AG09309 (cell line): ENCODE results near the gene GAPDH.
"Not testable (repeated sequence)": the region's sequence is repeated elsewhere in the genome, so short reads cannot be mapped to it uniquely, and the experiment has no call there.

ENCODE experiments used
- DNase-seq: peaks from one replicate; pipeline ENCODE4 v3.0.0-alpha.2; 2010; ENCODE audit warnings: low read depth
- H3K4me3 ChIP-seq: 2 replicates; pipeline ENCODE4 v1.5.1; 2011; ENCODE audit warnings: mild to moderate bottlenecking, low read depth, low read length, moderate library complexity; ENCODE audit not compliant: control insufficient read depth
- CTCF ChIP-seq: IDR thresholded peaks from 2 replicates; pipeline ENCODE4 v1.5.1; 2011; ENCODE audit warnings: mild to moderate bottlenecking, low read depth, low read length, inconsistent platforms; ENCODE audit not compliant: insufficient read depth, control insufficient read depth; ENCODE audit errors: missing control alignments

Gene GAPDH

GRCh38 chr12:6574576-6575295, 40.4 kb downstream of the GAPDH start:
- no peak for TF ChIP-seq CTCF
- no peak for DNase-seq
- H3K4me3 ChIP-seq = no peak overlapping the region

GRCh38 chr12:6575648-6576047, 41.3 kb downstream of the GAPDH start:
- no peak for TF ChIP-seq CTCF
- DNase-seq = no peak
- H3K4me3 ChIP-seq = no peak overlapping the region

GRCh38 chr12:6582196-6582595, 47.9 kb downstream of the GAPDH start:
- DNase-seq = no peak
- no peak overlapping the region for H3K4me3 ChIP-seq
- peak; percentile 20 for TF ChIP-seq CTCF

- no peak overlapping the region for H3K4me3 ChIP-seq
- DNase-seq = no peak
- TF ChIP-seq CTCF = no peak
Measured at GRCh38 chr12:6582959-6583358, 48.6 kb downstream of the GAPDH start.

- DNase-seq = no peak
- no peak overlapping the region for H3K4me3 ChIP-seq
- TF ChIP-seq CTCF = no peak
Measured at GRCh38 chr12:6584293-6584692, 50.0 kb downstream of the GAPDH start.

GRCh38 chr12:6586569-6586968, 52.3 kb downstream of the GAPDH start:
- DNase-seq, H3K4me3 ChIP-seq: not testable (repeated sequence)
